ENCODE results near the gene DENND4B.

The DENND4B gene

GRCh38 chr1:153938996-153939395, 7.5 kb downstream of the DENND4B start:
- no peak overlapping the region for H3K4me3 ChIP-seq (ENCODE audit: low read depth, low read length)
- H3K4me2 ChIP-seq (ENCODE audit: low read length), result no peak overlapping the region
- H2AFZ ChIP-seq, result no peak overlapping the region
- no peaks in the 10 kb centered on the region for H3K27me3 ChIP-seq (ENCODE audit: control insufficient read depth, insufficient read depth, low read length)
- H3K79me2 ChIP-seq, result no peaks in the 10 kb centered on the region
- H3K27ac ChIP-seq, result no peak overlapping the region
- H3K9me3 ChIP-seq (ENCODE audit: control insufficient read depth, low read length), result no peaks in the 10 kb centered on the region
- no peaks in the 10 kb centered on the region for H3K36me3 ChIP-seq (ENCODE audit: control insufficient read depth, insufficient read depth, low read length)
- H3K9ac ChIP-seq, result no peak overlapping the region
- TF ChIP-seq, protein P1, sequence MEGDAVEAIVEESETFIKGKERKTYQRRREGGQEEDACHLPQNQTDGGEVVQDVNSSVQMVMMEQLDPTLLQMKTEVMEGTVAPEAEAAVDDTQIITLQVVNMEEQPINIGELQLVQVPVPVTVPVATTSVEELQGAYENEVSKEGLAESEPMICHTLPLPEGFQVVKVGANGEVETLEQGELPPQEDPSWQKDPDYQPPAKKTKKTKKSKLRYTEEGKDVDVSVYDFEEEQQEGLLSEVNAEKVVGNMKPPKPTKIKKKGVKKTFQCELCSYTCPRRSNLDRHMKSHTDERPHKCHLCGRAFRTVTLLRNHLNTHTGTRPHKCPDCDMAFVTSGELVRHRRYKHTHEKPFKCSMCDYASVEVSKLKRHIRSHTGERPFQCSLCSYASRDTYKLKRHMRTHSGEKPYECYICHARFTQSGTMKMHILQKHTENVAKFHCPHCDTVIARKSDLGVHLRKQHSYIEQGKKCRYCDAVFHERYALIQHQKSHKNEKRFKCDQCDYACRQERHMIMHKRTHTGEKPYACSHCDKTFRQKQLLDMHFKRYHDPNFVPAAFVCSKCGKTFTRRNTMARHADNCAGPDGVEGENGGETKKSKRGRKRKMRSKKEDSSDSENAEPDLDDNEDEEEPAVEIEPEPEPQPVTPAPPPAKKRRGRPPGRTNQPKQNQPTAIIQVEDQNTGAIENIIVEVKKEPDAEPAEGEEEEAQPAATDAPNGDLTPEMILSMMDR (IDR thresholded peaks at IDR 0.05), result no peak
- H3K4me1 ChIP-seq, result no peaks in the 10 kb centered on the region

GRCh38 chr1:153937331-153937730, 9.2 kb downstream of the DENND4B start:
- Histone ChIP-seq H3K4me2 (ENCODE audit: low read length) (no peak overlapping the region), H3K36me3 (ENCODE audit: control insufficient read depth, insufficient read depth, low read length) (no peaks in the 10 kb centered on the region), H3K9ac (no peak overlapping the region), H2AFZ (no peak overlapping the region), H3K4me1 (no peaks in the 10 kb centered on the region), H3K4me3 (ENCODE audit: low read depth, low read length) (no peak overlapping the region), H3K27ac (no peak overlapping the region), H3K9me3 (ENCODE audit: control insufficient read depth, low read length) (no peaks in the 10 kb centered on the region), H3K27me3 (ENCODE audit: control insufficient read depth, insufficient read depth, low read length) (no peaks in the 10 kb centered on the region), H3K79me2 (no peaks in the 10 kb centered on the region)
- TF ChIP-seq, protein P1 (IDR thresholded peaks at IDR 0.05), result no peak

- Histone ChIP-seq H3K4me1 (no peaks in the 10 kb centered on the region), H3K9ac (no peak overlapping the region), H3K79me2 (no peaks in the 10 kb centered on the region), H3K4me2 (ENCODE audit: low read length) (no peak overlapping the region), H3K27ac (no peak overlapping the region), H3K9me3 (ENCODE audit: control insufficient read depth, low read length) (no peaks in the 10 kb centered on the region), H2AFZ (no peak overlapping the region), H3K27me3 (ENCODE audit: control insufficient read depth, insufficient read depth, low read length) (no peaks in the 10 kb centered on the region), H3K4me3 (ENCODE audit: low read depth, low read length) (no peak overlapping the region), H3K36me3 (ENCODE audit: control insufficient read depth, insufficient read depth, low read length) (no peaks in the 10 kb centered on the region)
- TF ChIP-seq, protein P1 (IDR thresholded peaks at IDR 0.05), result no peak
Measured at GRCh38 chr1:153936011-153936802, 10.3 kb downstream of the DENND4B start.

- H3K36me3 ChIP-seq (ENCODE audit: control insufficient read depth, insufficient read depth, low read length), result no peaks in the 10 kb centered on the region
Measured at GRCh38 chr1:153934746-153935145, 11.8 kb downstream of the DENND4B start.

More at GRCh38 chr1:153934746-153935145, 11.8 kb downstream of the DENND4B start:
- H3K79me2 ChIP-seq, result no peaks in the 10 kb centered on the region
- no peak overlapping the region for H3K9ac ChIP-seq
- H3K4me2 ChIP-seq (ENCODE audit: low read length), result no peak overlapping the region
- no peak overlapping the region for H2AFZ ChIP-seq
- no peak overlapping the region for H3K27ac ChIP-seq
- H3K4me3 ChIP-seq (ENCODE audit: low read depth, low read length), result no peak overlapping the region
- H3K9me3 ChIP-seq (ENCODE audit: control insufficient read depth, low read length), result no peaks in the 10 kb centered on the region
- TF ChIP-seq, protein P1 (IDR thresholded peaks at IDR 0.05), result no peak
- no peaks in the 10 kb centered on the region for H3K4me1 ChIP-seq
- H3K27me3 ChIP-seq (ENCODE audit: control insufficient read depth, insufficient read depth, low read length), result no peaks in the 10 kb centered on the region
